Raji (cell line): ENCODE data around the gene GABBR2.

Experiments
- POLR2A ChIP-seq: IDR thresholded peaks from 2 replicates; pipeline ENCODE4 v1.6.1; 2011; ENCODE audit warnings: low read depth, low read length, control low read depth; ENCODE audit not compliant: insufficient read depth

The GABBR2 gene

DNA sequence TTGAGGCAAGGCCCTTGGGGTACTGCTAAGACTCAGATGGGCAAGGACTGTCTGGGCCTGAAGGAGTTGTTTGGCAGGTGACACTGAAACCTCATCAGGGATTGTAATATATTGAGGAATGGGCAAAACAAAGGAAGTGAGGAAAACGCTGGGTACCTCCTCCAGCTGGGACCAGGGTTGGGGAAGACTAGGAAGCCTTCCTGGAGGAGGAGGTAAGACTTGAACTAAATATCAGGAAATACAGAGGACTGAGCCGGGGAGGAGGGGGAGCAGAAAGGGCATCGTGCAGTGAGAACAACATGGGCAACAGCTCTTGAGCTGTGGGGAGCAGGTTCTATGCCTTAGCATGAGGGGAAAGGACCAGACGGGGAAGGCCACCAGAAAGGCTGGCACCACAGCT lies 144.0 kb downstream of the GABBR2 start:
- no peak for TF ChIP-seq POLR2A

DNA sequence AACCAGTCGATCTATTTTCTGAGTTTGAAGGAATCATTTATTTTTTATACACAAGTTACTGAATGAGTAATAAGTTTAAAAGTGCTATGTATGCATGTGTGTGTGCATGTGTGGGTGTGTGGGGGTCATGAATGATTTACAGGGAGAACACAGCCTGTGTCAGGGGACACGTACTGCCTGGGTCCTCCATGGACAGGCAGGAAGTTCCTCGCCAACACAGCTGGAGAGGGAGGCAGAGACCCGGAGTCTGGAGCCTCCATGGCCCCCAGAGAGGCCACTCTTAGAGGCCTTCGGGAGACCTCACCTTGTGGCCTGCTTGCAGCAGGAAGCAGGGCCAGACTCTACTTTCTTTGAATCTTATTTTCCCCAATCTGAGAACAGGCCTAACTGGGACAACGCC lies 144.7 kb downstream of the GABBR2 start:
- no peak for TF ChIP-seq POLR2A

DNA sequence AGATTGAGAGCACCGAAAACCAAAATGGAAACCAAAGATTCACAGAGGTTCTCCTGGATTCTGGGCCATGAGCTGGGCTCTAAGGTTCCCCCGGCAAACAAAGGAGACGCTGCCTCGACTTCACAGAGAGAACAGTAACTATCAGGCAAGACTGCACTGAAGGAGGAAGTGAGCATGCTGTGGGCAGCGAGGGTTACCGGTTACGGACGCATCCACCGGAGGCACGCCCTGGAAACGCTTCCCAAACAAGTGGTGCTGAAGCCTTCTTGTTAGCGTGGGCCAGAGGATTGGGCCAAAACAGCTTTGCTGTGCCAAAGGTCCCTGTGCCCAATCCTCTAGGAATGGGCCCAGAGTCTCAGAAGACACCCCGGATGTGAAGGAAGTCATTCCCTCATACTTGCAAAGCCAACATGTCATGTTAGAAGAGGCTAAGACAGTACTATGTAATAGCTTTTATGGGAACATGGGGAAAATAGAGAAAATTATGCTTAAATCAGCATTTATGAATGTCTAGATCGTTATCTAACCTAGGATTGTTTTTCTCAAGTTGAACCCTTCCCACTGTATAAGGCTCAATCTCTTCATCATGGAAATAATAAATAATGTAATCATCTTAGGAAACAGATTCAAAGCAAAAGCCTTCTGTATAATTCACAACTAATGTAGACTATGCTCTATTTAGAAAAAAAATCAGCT lies 145.4 kb downstream of the GABBR2 start:
- TF ChIP-seq POLR2A = no peak

DNA sequence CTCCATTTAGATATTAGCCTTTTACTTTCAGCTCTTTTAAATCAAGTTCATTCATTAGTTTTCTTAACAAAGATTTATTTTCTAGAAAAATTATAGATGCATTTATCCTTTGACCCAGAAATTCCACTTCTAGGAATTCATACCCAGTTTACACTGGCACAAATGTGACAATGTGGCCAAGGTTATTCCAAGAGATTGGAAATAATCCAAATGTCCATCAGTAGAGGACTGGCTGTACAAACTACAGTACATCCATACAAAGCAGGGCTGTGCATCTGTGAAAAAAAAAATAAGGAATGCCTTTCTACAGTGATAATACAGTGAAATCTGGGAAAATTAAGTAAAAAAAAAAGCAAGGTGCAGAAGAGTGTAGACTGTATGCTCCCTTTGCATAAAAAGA lies 149.2 kb downstream of the GABBR2 start:
- no peak for TF ChIP-seq POLR2A

DNA sequence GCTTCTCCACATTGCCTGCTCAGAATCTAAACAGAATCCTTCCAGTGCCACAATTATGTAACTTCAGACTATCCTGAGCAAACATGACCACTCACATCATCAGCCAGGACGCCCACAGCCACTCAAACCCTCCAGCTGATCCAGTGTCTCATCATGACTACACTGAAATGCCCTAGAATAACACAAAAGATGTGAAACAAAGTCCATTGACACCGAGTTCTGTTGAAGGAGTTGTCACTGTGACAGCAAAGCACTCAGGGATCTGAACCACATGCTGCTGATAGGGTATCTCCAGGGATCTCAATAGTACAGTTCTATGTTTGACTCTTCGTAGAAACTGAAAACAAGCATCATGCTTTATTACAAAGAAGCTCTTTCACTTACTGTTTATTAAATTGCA lies 150.2 kb downstream of the GABBR2 start:
- no peak for TF ChIP-seq POLR2A

DNA sequence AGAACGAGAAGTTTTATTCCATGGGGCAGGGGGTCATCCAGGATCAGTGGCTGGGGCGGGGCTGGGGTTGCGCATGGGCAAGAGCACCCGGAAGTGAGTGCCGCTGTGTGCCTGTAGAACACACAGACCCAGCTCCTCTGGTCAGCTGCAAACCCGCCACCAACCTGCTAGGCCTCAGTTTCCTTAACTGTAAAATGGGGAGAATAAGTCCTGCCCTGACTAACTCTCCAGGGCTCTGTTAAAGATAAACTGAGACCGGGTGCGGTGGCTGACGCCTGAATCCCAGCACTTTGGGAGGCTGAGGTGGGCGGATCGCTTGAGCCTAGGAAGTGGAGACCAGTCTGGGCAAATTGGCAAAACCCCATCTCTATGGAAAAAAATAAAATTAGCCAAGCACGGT lies 152.2 kb downstream of the GABBR2 start:
- TF ChIP-seq POLR2A = no peak

DNA sequence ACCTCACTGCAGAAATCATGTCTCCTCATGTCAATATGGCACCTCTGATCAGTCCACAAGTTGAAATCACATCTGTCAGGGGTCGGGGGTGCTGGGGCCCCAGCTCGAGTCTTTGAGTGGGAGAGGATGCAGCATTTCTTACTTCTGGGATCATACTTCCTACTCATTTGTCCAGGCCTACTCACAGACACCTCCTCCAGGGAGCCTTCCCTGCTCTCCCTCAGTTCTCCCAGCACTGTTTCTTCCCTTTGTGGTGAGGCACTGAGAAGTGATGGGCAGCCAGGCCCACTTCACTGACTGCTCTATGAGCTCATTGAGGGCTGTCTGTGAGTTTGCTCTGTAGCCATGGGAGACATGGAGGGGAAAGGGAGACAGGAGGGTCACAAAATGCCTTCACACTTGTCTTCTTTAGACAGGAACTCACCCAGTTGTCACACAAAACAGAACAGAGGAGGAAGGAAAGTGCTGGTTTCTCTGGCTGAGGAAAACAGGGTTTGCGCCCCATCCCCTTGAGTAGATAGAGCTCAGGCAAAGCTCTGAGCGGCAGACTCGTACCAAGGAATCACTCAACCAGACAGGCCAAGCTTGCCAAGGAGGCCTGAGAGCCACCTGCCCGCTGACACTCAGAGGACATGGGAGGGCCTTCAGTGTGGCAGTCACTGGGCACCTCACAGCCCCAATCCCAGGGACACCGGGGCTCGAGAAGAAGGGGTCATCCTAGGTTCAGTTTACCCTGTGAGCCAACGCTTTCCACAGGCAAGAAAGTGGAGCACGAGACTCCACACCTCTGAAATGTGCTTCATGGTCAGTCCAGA lies 152.9 kb downstream of the GABBR2 start:
- no peak for TF ChIP-seq POLR2A

DNA sequence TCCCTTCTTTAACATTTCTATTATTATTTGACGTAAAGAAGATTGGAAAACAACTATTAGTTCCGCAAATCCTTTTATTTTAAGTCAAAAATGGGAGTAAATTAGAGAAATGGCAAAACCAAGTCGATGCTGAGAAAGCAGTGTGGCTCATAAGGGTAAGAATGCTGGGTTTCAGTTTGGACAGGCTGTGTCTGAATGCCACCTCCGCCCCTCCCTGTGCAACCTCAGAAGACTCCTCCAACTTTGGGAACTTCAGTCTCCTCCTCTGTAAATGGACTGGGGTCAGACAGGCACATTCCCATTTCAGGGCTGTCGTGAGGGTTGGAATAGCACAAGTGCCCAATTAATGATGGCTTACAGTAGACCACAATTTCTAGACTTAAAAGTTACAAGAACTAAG lies 154.0 kb downstream of the GABBR2 start:
- TF ChIP-seq POLR2A = no peak

DNA sequence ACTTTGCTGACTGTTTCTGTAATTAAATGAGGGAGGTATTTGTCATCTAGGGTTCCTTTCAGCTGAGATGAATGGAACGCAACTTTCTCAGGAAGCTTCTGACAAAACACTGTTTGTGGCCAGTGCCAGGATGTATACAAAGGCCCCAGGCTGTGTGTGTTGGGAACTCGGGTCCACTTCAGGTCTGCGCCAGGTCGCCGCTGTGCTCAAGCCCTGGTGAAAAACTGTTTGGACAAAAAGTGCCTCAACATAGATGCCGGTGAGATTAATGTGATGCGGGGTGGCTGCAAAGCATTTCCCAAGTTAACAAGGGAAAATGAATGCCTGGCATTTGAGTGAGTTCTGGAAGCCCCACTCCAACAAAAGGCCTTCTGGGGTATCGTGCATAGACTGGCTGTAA lies 156.4 kb downstream of the GABBR2 start:
- TF ChIP-seq POLR2A = no peak

DNA sequence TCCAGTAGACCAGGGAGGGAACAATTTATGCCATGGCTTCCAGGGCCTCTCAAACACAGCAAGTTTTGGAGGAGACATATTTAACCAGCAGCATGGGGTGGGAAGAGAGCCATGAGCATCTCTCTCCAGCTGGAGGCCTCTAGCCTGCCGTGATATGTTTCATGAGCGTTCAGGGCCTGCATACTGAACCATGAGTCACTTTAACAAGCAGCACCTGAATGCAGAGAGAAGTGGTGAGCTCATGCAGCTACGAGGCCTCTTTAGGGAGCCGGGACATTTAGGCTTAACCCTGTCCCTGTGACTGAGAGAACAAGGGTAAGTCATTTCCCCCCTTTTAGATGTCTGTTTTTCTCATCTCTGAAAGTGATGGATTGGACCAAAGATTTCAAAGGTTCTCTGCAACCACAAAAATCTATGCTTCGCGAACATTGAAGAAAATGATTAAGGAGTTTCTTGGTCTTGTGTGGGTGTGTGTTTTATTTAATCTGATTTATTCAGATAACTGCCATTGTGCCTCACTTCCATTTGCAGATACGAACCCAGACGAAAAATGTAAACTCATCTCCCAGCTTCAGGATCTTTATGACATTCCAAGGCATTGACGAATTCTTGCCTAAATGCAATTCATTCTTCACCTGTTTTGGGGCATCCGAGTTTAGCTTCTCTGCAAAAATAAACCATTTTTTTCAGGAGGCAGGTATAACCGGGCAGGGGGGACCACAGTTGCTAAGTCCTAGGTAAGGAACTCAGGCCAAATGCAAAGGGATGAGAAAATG lies 157.0 kb downstream of the GABBR2 start:
- no peak for TF ChIP-seq POLR2A

DNA sequence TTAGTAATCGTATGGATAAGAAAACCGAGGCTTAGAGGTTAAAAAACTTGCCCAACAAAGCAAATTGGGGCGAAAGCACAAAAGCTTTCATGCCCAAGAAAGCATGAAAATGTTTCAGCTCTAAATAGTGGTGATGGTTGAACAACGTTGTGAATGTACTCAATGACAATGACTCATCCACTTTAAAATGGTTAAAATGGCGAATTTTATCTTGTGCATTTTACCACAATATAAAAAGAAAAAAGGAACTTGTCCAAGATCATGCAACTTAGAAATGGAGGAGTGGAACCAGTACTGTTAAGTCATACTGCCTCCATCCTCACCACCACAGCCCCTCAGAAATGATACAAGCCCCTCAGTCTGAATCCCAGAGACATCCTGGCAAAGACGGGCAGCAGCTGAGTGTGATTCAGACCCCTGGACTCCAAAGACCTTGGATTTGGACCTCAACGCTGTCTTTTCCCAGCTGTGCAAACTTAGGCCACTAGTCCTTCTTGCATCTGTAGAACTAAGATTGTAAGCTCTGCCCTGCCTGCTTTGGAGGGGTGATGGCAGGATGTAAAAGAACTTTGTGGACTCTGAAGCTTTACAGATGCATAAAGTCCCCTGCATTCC lies 158.4 kb downstream of the GABBR2 start:
- no peak for TF ChIP-seq POLR2A

DNA sequence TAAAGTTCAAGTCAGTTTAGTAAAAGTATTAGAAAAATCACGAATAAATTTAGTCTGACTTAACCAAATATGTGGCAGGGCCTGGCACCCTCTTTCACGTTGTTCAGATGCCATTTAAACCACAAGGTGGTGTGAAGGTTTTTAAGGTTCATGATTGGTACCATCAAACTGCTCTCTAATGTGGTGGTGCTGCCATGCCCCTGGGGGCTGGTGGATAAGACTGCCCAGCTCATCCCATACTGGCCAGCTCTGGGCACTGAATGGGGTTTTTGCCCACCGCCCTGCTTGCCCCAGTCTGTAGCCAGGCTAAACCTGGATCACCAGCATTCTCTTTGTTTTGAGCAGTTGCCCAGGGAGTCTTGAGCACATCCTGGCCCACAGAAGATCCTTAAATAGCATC lies 159.3 kb downstream of the GABBR2 start:
- TF ChIP-seq POLR2A = no peak

DNA sequence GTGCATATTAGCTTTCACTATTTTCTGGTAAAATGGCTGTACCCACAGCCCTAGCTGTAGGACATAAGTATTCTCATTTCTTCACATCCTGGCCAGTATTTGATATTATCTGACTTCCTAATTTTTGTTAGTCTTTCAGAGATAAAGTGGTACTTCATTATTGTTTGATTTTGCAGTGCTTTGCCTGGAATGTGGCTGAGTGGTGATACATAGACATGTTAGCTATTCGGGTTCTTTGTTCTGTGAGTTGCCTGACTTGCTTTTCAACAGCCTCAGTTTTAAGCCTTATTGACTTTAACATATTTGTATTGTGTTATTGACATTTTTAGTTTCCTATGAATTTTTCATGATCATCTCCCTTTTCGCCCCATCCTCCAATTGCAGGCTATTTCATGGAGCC lies 161.1 kb downstream of the GABBR2 start:
- no peak for TF ChIP-seq POLR2A

DNA sequence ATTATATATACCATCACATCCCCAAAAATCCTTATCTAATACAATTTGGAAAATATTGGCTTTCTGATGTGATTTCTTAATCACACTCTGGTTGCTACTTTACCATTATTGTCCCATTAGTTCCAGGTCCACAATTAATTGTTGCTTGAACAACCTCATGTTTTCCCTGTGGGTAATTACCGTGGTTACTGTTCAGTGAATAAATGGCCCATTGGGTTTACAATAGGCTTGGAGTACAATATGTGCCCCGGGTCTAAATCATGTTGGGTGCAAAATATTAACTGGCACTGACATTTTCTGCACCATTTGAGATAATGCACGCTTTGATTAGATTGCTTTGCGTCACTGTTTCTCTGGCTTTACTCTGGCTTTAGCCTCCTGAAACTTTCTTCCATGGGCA lies 163.7 kb downstream of the GABBR2 start:
- no peak for TF ChIP-seq POLR2A

DNA sequence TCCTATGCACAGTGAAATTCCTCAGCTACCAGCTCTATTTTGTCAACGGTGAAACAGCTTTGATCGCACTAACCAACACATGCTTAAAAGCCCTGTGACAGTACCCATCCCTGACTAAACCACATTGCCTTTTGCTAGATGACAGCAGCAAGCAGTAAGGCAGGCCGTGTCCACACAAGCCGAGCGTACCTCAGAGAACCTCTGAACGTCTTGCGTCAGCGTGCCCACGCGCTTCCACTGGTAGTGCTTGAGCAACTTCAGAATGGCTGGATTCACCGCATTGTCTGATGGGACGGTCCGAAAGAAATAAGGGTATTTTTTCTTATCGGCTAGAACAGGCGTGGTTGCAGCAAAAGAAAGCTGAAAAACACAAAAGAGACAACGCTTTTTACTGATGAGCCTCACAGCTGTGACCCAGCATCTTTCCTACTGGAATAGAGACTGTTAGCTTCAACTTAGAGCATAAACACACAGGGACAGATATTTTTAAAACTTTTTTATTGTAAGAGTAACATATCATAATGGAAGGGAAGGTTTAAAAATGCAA lies 167.0 kb downstream of the GABBR2 start:
- no peak for TF ChIP-seq POLR2A
